Heart left ventricle (tissue), 16 donors: ENCODE results near the gene CYB5A. TPM values are rescaled to one million over a fixed set of nuclear protein-coding genes. Genes with fewer than 3 reads are reported as not detected.

ENCODE experiments used
- ATAC-seq, 4 donors: fragments of 200-7000 bp; cut with Tn5 transposase; one replicate each; pipeline ENCODE4 v1.9.1; 2020 to 2022; ENCODE audit warnings: moderate library complexity in 4 of 4, mild to moderate bottlenecking in 3 of 4, moderate number of reproducible peaks in 1 of 4
- DNase-seq, 5 donors: peaks; one replicate each; pipeline ENCODE4 v3.0.0-alpha.2; 2020
- H3K27ac ChIP-seq, 12 donors: fragments of 200-600 bp; sonication (generic) in 4 of 12; one replicate each; pipeline versions ENCODE4 v1.5.0 to v1.8.0; 2016 to 2022; ENCODE audit warnings: mild to moderate bottlenecking in 2 of 12
- H3K27me3 ChIP-seq, 9 donors: fragments of 200-600 bp; sonication (generic) in 2 of 9; one replicate each; pipeline versions ENCODE4 v1.5.1 to v1.8.0; 2016 to 2022; ENCODE audit warnings: mild to moderate bottlenecking in 3 of 9
- H3K36me3 ChIP-seq, 9 donors: fragments of 200-600 bp; sonication (generic) in 2 of 9; one replicate each; pipeline versions ENCODE4 v1.5.0 to v1.8.0; 2018 to 2022; ENCODE audit warnings: mild to moderate bottlenecking in 2 of 9
- H3K4me1 ChIP-seq, 12 donors: fragments of 200-600 bp; sonication (generic) in 4 of 12; one replicate each; pipeline versions ENCODE4 v1.5.0 to v1.8.0; 2016 to 2022; ENCODE audit warnings: mild to moderate bottlenecking in 3 of 12
- H3K4me3 ChIP-seq, 12 donors: fragments of 200-600 bp; sonication (generic) in 4 of 12; one replicate each; pipeline versions ENCODE4 v1.5.0 to v1.8.0; 2017 to 2022; ENCODE audit warnings: mild to moderate bottlenecking in 9 of 12, moderate library complexity in 4 of 12
- H3K9me3 ChIP-seq, 12 donors: fragments of 200-600 bp; sonication (generic) in 4 of 12; one replicate each; pipeline versions ENCODE4 v1.5.0 to v1.8.0; 2016 to 2022; ENCODE audit warnings: mild to moderate bottlenecking in 1 of 12
- POLR2A ChIP-seq, 2 donors: fragments of 450-650 bp; IDR thresholded peaks; one replicate each; pipeline ENCODE4 v1.6.1; 2017; ENCODE audit warnings: antibody characterized with exemption in 2 of 2, mild to moderate bottlenecking in 2 of 2, moderate library complexity in 2 of 2
- WGBS, 4 donors: extraction: QIAGEN DNeasy Blood & Tissue Kit in 2 of 4; methylation state at CpG; one replicate each; pipeline versions ENCODE4 v1.1.5 to v1.1.7; 2013 to 2018; 5-methylcytosine and 5-hydroxymethylcytosine counted together
- intact Hi-C, 10 donors: fragments of 100-400 bp; cut with DNase I; formaldehyde crosslinking; loops; one replicate each; pipeline versions ENCODE4 v1.11.1 to v1.14.2; 2022
- polyA plus RNA-seq, 2 donors: library from polyadenylated mRNA; stranded (reverse); fragments of 200-250 nt; gene quantifications; one replicate each; pipeline ENCODE4 v1.2.3, GENCODE V29; 2013
- total RNA-seq, 9 donors: library from RNA; depleted of rRNA in 2 of 9; stranded (reverse); fragments of >200 nt in 2 of 9; fragmentation: NEBNext Ultra II Directional in 3 of 9; extraction: Animal tissue kit (Norgen Biotek cat#: 25700) in 3 of 9; gene quantifications; one replicate each; pipeline versions ENCODE4 v1.1.0 to v1.2.4, GENCODE V29; 2016 to 2023
- TF ChIP-seq, protein P1 (sequence below), 12 donors: fragments of 200-600 bp; sonication (generic) in 4 of 12; IDR thresholded peaks; one replicate each; pipeline versions ENCODE4 v1.5.0 to v1.8.0; 2018 to 2022; ENCODE audit warnings: antibody characterized with exemption in 12 of 12, mild to moderate bottlenecking in 5 of 12
- donor health status: ischemic (EF 13 %, LVEDD 7.1; RV severe dilation, severe dysfunction).
- donor health status: healthy with polysubstance abuse.
- donor health status: DM: no; HTN: yes; CAD: no.
- donor health status: DM: no; HTN: no; CAD: no.
- donor health status: ischemic (EF 25% LVEDD 6.9; RV normal size, moderate dysfunction).
- donor health status: ischemic (EF 25% LVEDD 5.7; RV mildly dilated, moderate dysfunction).
- donor health status: healthy.
- donor health status: DM: yes; HTN: yes; CAD: no.
- donor health status: ischemic (EF 35%, LVEDD 5.7; RV mildly dilated, moderate dysfunction).
- donor health status: nonischemic (EF 11% LVEDD 7.7; RV severe dilation, severe dysfunction).
- donor health status: DM: yes; HTN: yes; CAD: no.
- donor health status: PGD.
- donor health status: ischemic (EF 29% LVEDD 5.4; RV normal size, mild dysfunction).
- donor health status: nonischemic (EF 23%, LVEDD 6.1; RV moderate dilation, normal function).

CYB5A gene
- total and polyA plus RNA-seq, 11 donors: 46.5 to 146 (median 82.6) TPM

DNA sequence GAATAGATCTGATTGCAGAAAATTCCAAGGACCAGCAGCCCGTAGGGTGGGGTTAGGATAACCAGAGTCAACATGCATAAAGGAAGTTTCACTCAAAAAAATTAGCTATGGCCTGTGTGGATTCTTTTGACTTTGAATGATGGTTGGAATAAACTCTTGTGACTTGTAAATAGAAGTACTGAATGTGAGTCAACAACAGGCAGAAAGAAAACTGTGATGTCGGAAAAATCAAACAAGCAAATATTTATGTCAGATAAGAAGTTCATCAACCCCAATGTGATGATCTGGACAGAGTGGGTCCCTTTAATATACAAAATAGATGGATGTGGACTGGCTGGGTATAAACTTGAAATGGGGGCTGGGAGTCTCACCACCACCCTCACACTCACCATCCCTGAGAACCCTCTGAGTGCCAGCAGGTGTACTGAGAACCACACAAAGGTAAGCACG, 75.1 kb downstream of the CYB5A start:
- Histone ChIP-seq H3K27me3 (no peaks in the 10 kb centered on the region), H3K4me3 (no peak overlapping the region), H3K4me1 (no peaks in the 10 kb centered on the region), H3K36me3 (no peaks in the 10 kb centered on the region), H3K9me3 (no peaks in the 10 kb centered on the region), H3K27ac (no peak overlapping the region)
- DNase-seq (no peak), ATAC-seq (no peak)
- WGBS, 4 donors: 82 to 91% (median 84%) methylated on average over 3 of the region's 3 CpGs
- no peak for TF ChIP-seq POLR2A (IDR thresholded peaks at IDR 0.05)
- TF ChIP-seq, protein P1, sequence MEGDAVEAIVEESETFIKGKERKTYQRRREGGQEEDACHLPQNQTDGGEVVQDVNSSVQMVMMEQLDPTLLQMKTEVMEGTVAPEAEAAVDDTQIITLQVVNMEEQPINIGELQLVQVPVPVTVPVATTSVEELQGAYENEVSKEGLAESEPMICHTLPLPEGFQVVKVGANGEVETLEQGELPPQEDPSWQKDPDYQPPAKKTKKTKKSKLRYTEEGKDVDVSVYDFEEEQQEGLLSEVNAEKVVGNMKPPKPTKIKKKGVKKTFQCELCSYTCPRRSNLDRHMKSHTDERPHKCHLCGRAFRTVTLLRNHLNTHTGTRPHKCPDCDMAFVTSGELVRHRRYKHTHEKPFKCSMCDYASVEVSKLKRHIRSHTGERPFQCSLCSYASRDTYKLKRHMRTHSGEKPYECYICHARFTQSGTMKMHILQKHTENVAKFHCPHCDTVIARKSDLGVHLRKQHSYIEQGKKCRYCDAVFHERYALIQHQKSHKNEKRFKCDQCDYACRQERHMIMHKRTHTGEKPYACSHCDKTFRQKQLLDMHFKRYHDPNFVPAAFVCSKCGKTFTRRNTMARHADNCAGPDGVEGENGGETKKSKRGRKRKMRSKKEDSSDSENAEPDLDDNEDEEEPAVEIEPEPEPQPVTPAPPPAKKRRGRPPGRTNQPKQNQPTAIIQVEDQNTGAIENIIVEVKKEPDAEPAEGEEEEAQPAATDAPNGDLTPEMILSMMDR (IDR thresholded peaks at IDR 0.05): no peak
- intact Hi-C loops: no loop called here

DNA sequence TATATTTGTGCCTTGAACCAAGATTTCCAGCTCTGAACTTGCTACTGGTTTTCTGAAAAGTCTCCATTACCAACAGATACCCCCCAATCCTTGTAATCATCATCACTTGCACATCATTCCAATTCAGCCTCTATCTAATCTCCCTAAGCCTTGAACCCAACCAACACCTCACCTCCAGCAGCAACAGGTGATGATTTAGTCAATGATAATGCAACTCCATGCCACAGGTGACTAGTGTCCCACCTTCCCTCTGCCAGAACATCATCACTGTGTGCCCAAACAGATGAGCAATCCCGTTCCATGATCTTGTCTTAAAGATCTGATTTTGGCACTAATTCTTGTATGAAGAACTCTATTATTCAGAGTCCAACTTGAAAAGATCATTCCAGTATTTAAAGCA, 75.9 kb downstream of the CYB5A start:
- Histone ChIP-seq H3K4me1 (no peaks in the 10 kb centered on the region), H3K27me3 (no peaks in the 10 kb centered on the region), H3K9me3 (no peaks in the 10 kb centered on the region), H3K4me3 (no peak overlapping the region), H3K27ac (no peak overlapping the region), H3K36me3 (no peaks in the 10 kb centered on the region)
- 0 to 88% (median 25%) methylated on average over 1 of the region's 1 CpG for WGBS, 4 donors
- DNase-seq (no peak), ATAC-seq (no peak)
- intact Hi-C loops: no loop called here
- TF ChIP-seq, protein P1 (IDR thresholded peaks at IDR 0.05): no peak
- no peak for TF ChIP-seq POLR2A (IDR thresholded peaks at IDR 0.05)

DNA sequence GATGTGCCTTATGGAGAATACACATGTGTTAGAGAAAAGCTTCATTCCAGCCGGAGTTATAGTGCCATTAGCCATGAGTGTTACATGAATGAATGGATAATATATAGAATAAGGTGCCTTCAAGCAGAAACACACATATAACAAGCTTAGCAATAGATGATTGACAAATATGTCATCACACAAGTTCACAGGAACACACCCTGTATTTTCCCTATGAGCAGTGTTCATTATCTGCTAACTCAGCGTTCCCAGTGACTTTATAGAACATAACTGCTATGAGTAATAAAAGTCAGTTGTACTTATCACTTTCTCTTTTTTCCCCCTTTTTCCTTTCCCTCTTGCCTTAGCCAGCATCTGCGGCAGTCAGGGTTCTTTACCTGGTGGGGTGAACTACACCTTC, 78.3 kb downstream of the CYB5A start:
- no peaks in the 10 kb centered on the region for H3K4me1 ChIP-seq
- WGBS, 4 donors: 57 to 93% (median 88%) methylated on average over 3 of the region's 3 CpGs
- no peaks in the 10 kb centered on the region for H3K27me3 ChIP-seq
- TF ChIP-seq, protein P1 (IDR thresholded peaks at IDR 0.05): no peak
- TF ChIP-seq POLR2A (IDR thresholded peaks at IDR 0.05): no peak
- intact Hi-C loops: no loop called here
- DNase-seq (no peak), ATAC-seq (no peak)
- H3K9me3 ChIP-seq: no peaks in the 10 kb centered on the region
- H3K36me3 ChIP-seq: no peaks in the 10 kb centered on the region
- H3K4me3 ChIP-seq: no peak overlapping the region
- H3K27ac ChIP-seq: no peak overlapping the region

DNA sequence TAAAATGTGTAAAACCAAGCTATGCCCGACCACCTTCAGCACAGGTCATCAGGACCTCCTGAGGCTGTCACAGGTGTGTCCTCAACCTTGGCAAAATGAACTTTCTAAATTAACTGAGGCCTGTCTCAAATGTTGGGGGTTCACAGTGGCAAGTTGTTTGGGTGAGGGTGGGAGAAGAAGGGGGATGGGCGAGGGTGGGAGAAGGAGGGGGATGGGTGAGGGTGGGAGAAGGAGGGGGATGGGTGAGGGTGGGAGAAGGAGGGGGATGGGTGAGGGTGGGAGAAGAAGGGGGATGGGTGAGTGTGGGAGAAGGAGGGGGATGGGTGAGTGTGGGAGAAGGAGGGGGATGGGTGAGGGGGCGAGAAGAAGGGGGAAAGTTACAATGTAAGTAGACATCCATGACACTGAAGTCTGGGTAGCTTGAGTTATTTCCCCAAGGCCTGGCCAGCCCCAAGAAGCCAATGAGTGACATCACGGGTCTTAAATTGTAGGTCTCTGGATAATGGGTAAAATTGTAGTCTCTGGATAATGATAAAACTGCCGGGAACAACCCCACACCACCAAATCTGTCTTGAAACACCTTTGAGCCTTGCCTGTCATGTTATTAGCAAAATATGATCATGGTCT, 87.1 kb downstream of the CYB5A start:
- H3K4me1 ChIP-seq: peaks cover 0 to 8% (median 0%) of the 10 kb centered on the region in 12 donors
- H3K4me3 ChIP-seq: no peak overlapping the region
- no peaks in the 10 kb centered on the region for H3K9me3 ChIP-seq
- TF ChIP-seq, protein P1 (IDR thresholded peaks at IDR 0.05): no peak
- TF ChIP-seq POLR2A (IDR thresholded peaks at IDR 0.05): no peak
- no peaks in the 10 kb centered on the region for H3K36me3 ChIP-seq
- intact Hi-C loops: loop anchor here in 1 of 10 donors (5.0 kb wide), 1 partner anchor 348 kb away; no protein-coding TSS in a partner anchor
- ATAC-seq (no peak), DNase-seq (no peak)
- H3K27me3 ChIP-seq: no peaks in the 10 kb centered on the region
- no peak overlapping the region for H3K27ac ChIP-seq
- WGBS, 4 donors: 63 to 86% (median 72%) methylated on average over 5 of the region's 5 CpGs
